Measurements from ENCODE around the gene NR2F2.

Gene NR2F2

DNA sequence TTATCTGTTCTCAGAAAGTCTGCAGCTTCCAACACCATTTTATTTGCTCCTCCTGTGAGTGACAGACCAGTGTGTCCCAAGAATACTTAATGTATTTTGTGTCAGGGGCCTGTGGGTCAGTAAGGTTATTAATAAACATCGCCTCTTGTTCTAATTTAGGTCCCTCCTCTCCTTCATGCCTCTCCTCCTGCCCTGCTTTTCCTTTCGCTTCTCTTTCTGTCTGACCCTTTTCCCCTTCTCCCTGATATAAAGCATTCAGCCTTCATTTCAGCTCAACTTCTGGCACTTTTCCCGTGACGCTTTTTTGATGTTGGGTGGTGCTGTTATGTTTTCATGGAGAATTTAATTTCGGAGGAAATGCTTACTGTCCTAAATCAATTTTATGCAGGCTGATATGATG, 29.7 kb upstream of the NR2F2 start:
- no peaks in the 10 kb centered on the region for H3K36me3 ChIP-seq (ENCODE audit: control insufficient read depth in 1 of 2, insufficient read depth in 2 of 2, low read length in 2 of 2)
- no peaks in the 10 kb centered on the region for H3K4me1 ChIP-seq (ENCODE audit: control insufficient read depth in 1 of 2, insufficient read depth in 2 of 2, low read length in 2 of 2)
- no peaks in the 10 kb centered on the region for H3K27me3 ChIP-seq (ENCODE audit: control insufficient read depth in 1 of 2, insufficient read depth in 2 of 2, low read length in 2 of 2)
- H3K27ac ChIP-seq (ENCODE audit: low read depth, low read length): no peak overlapping the region
- H3K9ac ChIP-seq (ENCODE audit: low read depth in 1 of 2, low read length in 2 of 2): no peak overlapping the region
- no peak overlapping the region for H3K4me3 ChIP-seq (ENCODE audit: low read depth in 1 of 2, low read length in 2 of 2)
- peaks cover 10 to 14% of the 10 kb centered on the region in 2 donors for H3K9me3 ChIP-seq (ENCODE audit: control insufficient read depth in 1 of 2, low read length in 2 of 2)

DNA sequence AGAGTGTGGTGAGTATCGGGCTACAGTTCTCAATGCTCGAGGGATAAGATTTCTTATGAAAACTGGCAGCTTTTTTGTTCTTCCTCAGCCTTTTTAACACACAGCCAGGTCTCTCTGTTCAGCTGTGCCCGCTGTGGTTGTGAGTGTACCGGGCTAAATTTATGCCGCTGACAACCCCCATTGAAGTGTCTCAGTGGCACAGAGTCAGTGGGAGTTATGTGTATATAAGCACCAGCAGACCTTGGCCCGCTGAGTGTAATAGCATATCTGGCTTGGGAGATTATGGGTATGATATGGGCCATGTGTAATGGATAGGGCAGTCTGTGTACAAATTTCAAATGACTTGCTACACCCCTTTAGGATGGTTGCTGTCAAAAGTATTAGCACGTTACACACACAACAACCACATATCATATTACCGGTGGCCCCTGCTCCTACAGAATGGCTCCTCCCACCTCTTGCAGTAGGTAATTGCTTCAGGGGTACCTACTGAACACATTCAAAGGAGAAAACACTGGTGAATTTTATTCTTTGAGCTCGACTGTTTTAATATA, 26.9 kb upstream of the NR2F2 start:
- no peak overlapping the region for H3K9ac ChIP-seq (ENCODE audit: low read depth in 1 of 2, low read length in 2 of 2)
- H3K36me3 ChIP-seq (ENCODE audit: control insufficient read depth in 1 of 2, insufficient read depth in 2 of 2, low read length in 2 of 2): no peaks in the 10 kb centered on the region
- no peak overlapping the region for H3K27ac ChIP-seq (ENCODE audit: low read depth, low read length)
- H3K27me3 ChIP-seq (ENCODE audit: control insufficient read depth in 1 of 2, insufficient read depth in 2 of 2, low read length in 2 of 2): no peaks in the 10 kb centered on the region
- H3K9me3 ChIP-seq (ENCODE audit: control insufficient read depth in 1 of 2, low read length in 2 of 2): peaks cover 0 to 3% of the 10 kb centered on the region in 2 donors
- no peaks in the 10 kb centered on the region for H3K4me1 ChIP-seq (ENCODE audit: control insufficient read depth in 1 of 2, insufficient read depth in 2 of 2, low read length in 2 of 2)
- no peak overlapping the region for H3K4me3 ChIP-seq (ENCODE audit: low read depth in 1 of 2, low read length in 2 of 2)

DNA sequence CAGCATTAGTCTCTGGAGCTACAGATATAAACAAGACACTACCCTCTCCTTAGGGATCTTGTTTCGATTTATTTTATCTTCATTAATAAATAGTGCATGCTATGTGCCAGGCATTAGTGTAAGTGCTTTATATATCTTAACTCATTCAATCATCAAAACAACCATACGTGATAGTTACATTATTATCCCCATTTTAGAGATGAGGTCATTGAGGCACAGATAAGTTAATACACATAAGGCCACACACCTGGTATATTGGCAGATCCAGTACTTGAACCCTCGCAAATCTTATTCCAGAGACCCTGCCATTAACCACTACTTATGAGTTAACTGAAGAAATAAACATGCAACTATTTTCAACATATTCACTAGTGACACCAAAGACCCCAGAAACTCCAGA, 25.7 kb upstream of the NR2F2 start:
- Histone ChIP-seq H3K27me3 (ENCODE audit: control insufficient read depth in 1 of 2, insufficient read depth in 2 of 2, low read length in 2 of 2) (no peaks in the 10 kb centered on the region), H3K36me3 (ENCODE audit: control insufficient read depth in 1 of 2, insufficient read depth in 2 of 2, low read length in 2 of 2) (no peaks in the 10 kb centered on the region), H3K4me3 (ENCODE audit: low read depth in 1 of 2, low read length in 2 of 2) (no peak overlapping the region), H3K9ac (ENCODE audit: low read depth in 1 of 2, low read length in 2 of 2) (no peak overlapping the region), H3K27ac (ENCODE audit: low read depth, low read length) (no peak overlapping the region), H3K9me3 (ENCODE audit: control insufficient read depth in 1 of 2, low read length in 2 of 2) (no peaks in the 10 kb centered on the region), H3K4me1 (ENCODE audit: control insufficient read depth in 1 of 2, insufficient read depth in 2 of 2, low read length in 2 of 2) (no peaks in the 10 kb centered on the region)

DNA sequence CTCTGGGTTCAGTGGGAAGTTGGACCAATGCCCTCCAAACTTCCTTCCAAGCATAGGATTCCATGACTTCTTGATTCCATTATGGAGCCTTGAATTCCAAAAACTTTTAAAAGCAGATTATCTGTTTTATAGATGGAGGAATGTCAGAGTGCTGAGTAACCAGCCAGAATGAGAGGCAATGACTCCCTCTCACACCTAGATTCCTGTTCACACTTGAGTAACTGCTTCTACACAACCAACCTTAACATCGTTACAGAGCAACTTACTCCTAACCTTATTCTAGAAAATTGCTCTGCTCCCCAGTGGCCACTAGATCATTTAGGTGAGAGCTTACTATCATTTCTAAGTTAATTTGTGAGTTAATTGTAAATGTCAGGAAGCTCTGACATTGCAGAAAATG, 24.2 kb upstream of the NR2F2 start:
- Histone ChIP-seq H3K36me3 (ENCODE audit: control insufficient read depth in 1 of 2, insufficient read depth in 2 of 2, low read length in 2 of 2) (no peaks in the 10 kb centered on the region), H3K4me1 (ENCODE audit: control insufficient read depth in 1 of 2, insufficient read depth in 2 of 2, low read length in 2 of 2) (no peaks in the 10 kb centered on the region), H3K27me3 (ENCODE audit: control insufficient read depth in 1 of 2, insufficient read depth in 2 of 2, low read length in 2 of 2) (no peaks in the 10 kb centered on the region), H3K9ac (ENCODE audit: low read depth in 1 of 2, low read length in 2 of 2) (no peak overlapping the region), H3K27ac (ENCODE audit: low read depth, low read length) (no peak overlapping the region), H3K9me3 (ENCODE audit: control insufficient read depth in 1 of 2, low read length in 2 of 2) (no peaks in the 10 kb centered on the region), H3K4me3 (ENCODE audit: low read depth in 1 of 2, low read length in 2 of 2) (no peak overlapping the region)

DNA sequence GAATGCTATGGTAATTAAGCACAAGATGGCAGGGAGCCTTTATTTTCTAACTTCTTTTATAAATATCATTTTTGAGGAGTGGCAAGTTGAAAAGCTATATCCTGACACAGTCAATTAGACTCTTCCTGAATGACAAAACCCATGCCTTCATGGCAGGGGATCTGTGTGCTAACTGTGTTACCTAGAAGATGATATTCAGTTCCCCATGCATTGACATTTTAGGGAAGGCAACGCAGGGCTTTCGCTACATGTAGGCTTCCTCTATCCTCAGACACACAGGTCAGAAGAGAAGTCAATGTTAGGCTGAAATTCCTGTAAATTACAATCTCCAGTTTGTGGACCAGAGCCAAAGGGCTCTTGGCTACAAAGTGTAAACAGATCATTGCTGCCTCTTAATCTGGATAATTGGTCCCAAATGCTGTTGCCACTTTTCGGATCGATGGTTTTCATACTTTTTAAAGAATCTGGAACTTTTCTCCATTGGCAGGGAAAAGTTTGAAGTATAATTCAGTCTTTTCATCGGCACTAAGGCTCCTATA, 22.6 kb upstream of the NR2F2 start:
- no peaks in the 10 kb centered on the region for H3K36me3 ChIP-seq (ENCODE audit: control insufficient read depth in 1 of 2, insufficient read depth in 2 of 2, low read length in 2 of 2)
- H3K4me1 ChIP-seq (ENCODE audit: control insufficient read depth in 1 of 2, insufficient read depth in 2 of 2, low read length in 2 of 2): no peaks in the 10 kb centered on the region
- H3K9me3 ChIP-seq (ENCODE audit: control insufficient read depth in 1 of 2, low read length in 2 of 2): no peaks in the 10 kb centered on the region
- H3K27me3 ChIP-seq (ENCODE audit: control insufficient read depth in 1 of 2, insufficient read depth in 2 of 2, low read length in 2 of 2): no peaks in the 10 kb centered on the region
- no peak overlapping the region for H3K9ac ChIP-seq (ENCODE audit: low read depth in 1 of 2, low read length in 2 of 2)
- H3K27ac ChIP-seq (ENCODE audit: low read depth, low read length): no peak overlapping the region
- no peak overlapping the region for H3K4me3 ChIP-seq (ENCODE audit: low read depth in 1 of 2, low read length in 2 of 2)

DNA sequence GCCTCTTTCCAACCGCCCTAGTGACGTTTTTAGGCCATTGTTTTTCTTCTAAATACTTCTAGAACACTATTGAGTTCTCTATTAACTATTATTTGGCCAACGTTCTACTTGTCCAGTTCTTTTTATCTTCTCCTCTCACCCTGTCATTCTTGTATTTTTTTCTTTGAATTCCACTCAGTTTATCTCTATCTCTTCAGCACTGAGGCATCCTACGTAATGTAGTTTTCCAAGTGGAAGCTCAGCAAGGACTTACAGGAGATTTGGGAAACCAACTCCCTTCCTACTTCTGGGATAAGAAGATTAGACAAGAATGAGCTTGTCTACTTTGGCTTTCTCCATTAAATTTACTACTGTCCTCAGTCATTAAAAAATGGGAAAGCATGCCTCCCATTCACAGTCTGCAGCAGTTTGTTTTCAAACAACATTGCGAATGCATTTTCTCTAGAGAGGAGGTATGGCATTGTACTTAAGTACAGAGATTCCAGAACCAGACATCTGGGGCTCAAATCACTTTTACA, 21.3 kb upstream of the NR2F2 start:
- Histone ChIP-seq H3K9me3 (ENCODE audit: control insufficient read depth in 1 of 2, low read length in 2 of 2) (no peaks in the 10 kb centered on the region), H3K36me3 (ENCODE audit: control insufficient read depth in 1 of 2, insufficient read depth in 2 of 2, low read length in 2 of 2) (no peaks in the 10 kb centered on the region), H3K27me3 (ENCODE audit: control insufficient read depth in 1 of 2, insufficient read depth in 2 of 2, low read length in 2 of 2) (peaks cover under 1 to 2% of the 10 kb centered on the region in 2 donors), H3K4me3 (ENCODE audit: low read depth in 1 of 2, low read length in 2 of 2) (no peak overlapping the region), H3K9ac (ENCODE audit: low read depth in 1 of 2, low read length in 2 of 2) (no peak overlapping the region), H3K4me1 (ENCODE audit: control insufficient read depth in 1 of 2, insufficient read depth in 2 of 2, low read length in 2 of 2) (no peaks in the 10 kb centered on the region), H3K27ac (ENCODE audit: low read depth, low read length) (no peak overlapping the region)

DNA sequence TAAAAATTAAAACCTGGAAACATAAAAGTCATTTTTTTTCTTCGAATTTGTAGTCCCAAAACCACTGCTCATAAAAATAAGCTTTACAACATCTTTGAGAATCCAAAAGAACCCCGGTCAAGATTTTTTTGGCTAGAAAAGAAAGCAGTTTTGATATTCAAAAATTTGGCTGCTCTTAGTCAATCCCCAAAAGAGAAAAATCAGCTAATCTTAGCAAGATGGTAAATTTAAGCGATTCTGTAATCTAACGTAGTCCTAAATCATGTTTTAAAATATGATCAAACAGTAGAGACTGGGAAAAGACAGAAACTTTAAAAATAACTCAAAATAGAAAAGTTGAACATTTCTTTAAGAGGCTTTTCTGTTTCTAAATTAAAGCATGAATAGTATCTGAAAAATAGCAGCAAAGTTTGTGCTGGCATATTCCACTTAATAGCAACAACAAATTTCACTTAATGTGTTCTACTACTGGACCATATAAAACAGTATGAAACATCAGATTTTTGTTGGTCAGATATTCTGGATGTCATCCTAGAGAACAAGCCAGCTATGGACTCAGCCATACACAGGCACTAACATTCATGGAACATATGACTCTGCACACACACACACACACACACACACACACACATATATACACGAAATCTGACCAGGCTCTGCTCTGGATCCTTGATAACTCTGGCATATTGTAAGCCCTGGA, 19.1 kb upstream of the NR2F2 start:
- Histone ChIP-seq H3K9me3 (ENCODE audit: control insufficient read depth in 1 of 2, low read length in 2 of 2) (no peaks in the 10 kb centered on the region), H3K4me3 (ENCODE audit: low read depth in 1 of 2, low read length in 2 of 2) (no peak overlapping the region), H3K4me1 (ENCODE audit: control insufficient read depth in 1 of 2, insufficient read depth in 2 of 2, low read length in 2 of 2) (no peaks in the 10 kb centered on the region), H3K9ac (ENCODE audit: low read depth in 1 of 2, low read length in 2 of 2) (no peak overlapping the region), H3K27me3 (ENCODE audit: control insufficient read depth in 1 of 2, insufficient read depth in 2 of 2, low read length in 2 of 2) (peaks cover 2 to 10% of the 10 kb centered on the region in 2 donors), H3K36me3 (ENCODE audit: control insufficient read depth in 1 of 2, insufficient read depth in 2 of 2, low read length in 2 of 2) (no peaks in the 10 kb centered on the region), H3K27ac (ENCODE audit: low read depth, low read length) (no peak overlapping the region)

DNA sequence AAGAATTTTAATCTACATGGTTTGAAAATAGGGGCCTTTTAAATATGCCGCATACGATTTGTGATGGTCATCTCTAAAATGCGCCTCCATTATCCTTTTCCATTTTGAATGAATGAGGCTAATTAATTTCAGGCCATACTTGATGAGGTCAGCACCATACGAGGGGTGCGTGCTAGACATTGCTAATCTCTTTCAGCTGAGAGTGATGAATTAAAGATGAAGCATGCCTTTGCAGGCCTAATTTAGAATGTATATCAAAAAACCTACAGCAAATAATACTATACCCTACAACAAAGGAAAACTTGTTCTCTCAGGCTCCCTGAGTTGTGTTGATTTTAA, 18.6 kb upstream of the NR2F2 start:
- no peaks in the 10 kb centered on the region for H3K4me1 ChIP-seq (ENCODE audit: control insufficient read depth in 1 of 2, insufficient read depth in 2 of 2, low read length in 2 of 2)
- no peaks in the 10 kb centered on the region for H3K9me3 ChIP-seq (ENCODE audit: control insufficient read depth in 1 of 2, low read length in 2 of 2)
- H3K27me3 ChIP-seq (ENCODE audit: control insufficient read depth in 1 of 2, insufficient read depth in 2 of 2, low read length in 2 of 2): peaks cover 2 to 13% of the 10 kb centered on the region in 2 donors
- H3K9ac ChIP-seq (ENCODE audit: low read depth in 1 of 2, low read length in 2 of 2): no peak overlapping the region
- H3K4me3 ChIP-seq (ENCODE audit: low read depth in 1 of 2, low read length in 2 of 2): no peak overlapping the region
- H3K27ac ChIP-seq (ENCODE audit: low read depth, low read length): no peak overlapping the region
- no peaks in the 10 kb centered on the region for H3K36me3 ChIP-seq (ENCODE audit: control insufficient read depth in 1 of 2, insufficient read depth in 2 of 2, low read length in 2 of 2)

DNA sequence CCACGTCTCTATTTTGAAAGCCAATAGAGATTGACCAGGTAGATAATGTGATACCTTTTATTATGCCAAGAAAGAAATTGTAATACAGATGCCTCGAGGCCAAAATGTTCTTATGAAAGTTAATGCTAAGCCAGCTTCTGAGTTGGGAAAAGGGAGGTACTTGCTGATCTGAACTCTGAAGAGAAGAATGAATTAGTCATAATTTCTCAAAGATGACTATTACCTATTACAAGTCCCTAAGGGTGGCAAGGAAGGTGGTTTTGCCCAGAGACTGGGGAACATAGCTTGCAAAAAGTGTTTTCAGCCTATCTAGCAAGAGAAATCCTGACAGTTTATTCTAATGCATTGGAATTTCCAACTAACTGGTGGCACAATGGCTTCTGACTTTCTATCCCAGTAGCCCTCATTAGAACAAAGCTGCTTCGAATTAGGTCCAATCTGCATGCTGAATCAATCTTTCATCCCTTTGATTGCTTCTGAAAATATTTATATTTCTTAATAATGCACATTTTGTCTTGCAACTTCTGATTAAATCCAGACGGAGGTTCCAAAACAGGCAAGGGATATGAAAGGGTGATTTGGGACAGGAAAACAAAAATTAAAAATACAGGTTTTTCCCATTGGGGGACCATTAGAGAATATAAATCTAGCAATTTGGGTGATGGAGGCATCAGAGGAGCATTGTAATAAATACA, 17.7 kb upstream of the NR2F2 start:
- H3K36me3 ChIP-seq (ENCODE audit: control insufficient read depth in 1 of 2, insufficient read depth in 2 of 2, low read length in 2 of 2): no peaks in the 10 kb centered on the region
- no peak overlapping the region for H3K4me3 ChIP-seq (ENCODE audit: low read depth in 1 of 2, low read length in 2 of 2)
- no peaks in the 10 kb centered on the region for H3K4me1 ChIP-seq (ENCODE audit: control insufficient read depth in 1 of 2, insufficient read depth in 2 of 2, low read length in 2 of 2)
- peaks cover 2 to 17% of the 10 kb centered on the region in 2 donors for H3K27me3 ChIP-seq (ENCODE audit: control insufficient read depth in 1 of 2, insufficient read depth in 2 of 2, low read length in 2 of 2)
- H3K9me3 ChIP-seq (ENCODE audit: control insufficient read depth in 1 of 2, low read length in 2 of 2): no peaks in the 10 kb centered on the region
- H3K27ac ChIP-seq (ENCODE audit: low read depth, low read length): no peak overlapping the region
- no peak overlapping the region for H3K9ac ChIP-seq (ENCODE audit: low read depth in 1 of 2, low read length in 2 of 2)

DNA sequence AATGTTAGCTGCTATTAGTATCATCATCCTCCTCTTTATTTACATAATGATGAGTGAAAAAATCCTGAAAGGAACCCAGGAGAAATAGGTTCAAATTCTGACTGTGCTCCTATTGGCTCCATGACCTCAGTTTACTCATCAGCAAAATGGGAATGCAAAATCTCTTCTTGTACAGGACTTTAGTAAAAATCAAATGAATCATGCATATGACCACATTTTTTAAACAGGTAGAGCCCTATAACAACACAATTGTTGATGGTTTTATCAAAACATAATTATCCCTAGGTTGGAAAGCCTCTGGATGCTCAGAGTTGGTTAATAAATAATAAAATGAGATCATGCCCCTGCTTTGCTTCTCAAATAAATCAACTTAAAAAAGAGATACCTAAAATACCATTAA, 16.0 kb upstream of the NR2F2 start:
- Histone ChIP-seq H3K9ac (ENCODE audit: low read depth in 1 of 2, low read length in 2 of 2) (no peak overlapping the region), H3K4me3 (ENCODE audit: low read depth in 1 of 2, low read length in 2 of 2) (no peak overlapping the region), H3K27ac (ENCODE audit: low read depth, low read length) (no peak overlapping the region), H3K4me1 (ENCODE audit: control insufficient read depth in 1 of 2, insufficient read depth in 2 of 2, low read length in 2 of 2) (no peaks in the 10 kb centered on the region), H3K27me3 (ENCODE audit: control insufficient read depth in 1 of 2, insufficient read depth in 2 of 2, low read length in 2 of 2) (peaks cover 12 to 22% of the 10 kb centered on the region in 2 donors), H3K36me3 (ENCODE audit: control insufficient read depth in 1 of 2, insufficient read depth in 2 of 2, low read length in 2 of 2) (no peaks in the 10 kb centered on the region), H3K9me3 (ENCODE audit: control insufficient read depth in 1 of 2, low read length in 2 of 2) (no peaks in the 10 kb centered on the region)
